Measurements from ENCODE around the gene RAB10.

Gene RAB10

DNA sequence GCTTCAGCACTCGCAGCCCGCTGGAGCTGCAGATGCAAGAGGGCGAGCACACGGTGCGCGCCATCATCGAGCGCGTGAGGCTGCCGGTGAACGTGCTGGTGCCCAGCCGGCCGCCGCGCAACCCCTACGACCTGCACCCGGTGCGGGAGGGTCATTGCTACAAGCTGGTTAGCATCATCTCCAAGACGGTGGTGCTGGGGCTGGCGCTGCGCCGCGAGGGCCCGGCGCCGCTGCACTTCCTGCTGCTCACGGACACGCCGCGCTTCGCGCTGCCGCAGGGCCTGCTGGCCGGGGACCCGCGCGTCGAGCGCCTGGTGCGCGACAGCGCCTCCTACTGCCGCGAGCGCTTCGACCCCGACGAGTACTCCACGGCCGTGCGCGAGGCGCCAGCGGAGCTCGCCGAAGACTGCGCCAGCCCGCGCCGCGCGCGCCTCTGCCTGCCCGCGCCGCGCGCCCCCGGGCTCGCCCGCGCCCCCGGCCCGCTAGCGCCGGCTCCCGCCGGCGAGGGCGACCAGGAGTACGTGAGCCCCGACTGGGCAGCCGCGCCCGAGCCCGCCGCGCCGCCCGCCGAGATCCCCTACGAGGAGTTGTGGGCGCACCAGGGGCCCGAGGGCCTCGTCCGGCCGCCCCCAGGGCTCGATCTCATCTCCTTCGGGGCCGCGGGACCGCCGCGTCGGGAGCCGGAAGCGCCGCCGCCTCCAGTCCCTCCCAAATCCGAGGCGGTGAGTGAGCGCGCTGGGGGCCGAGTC, 150.8 kb downstream of the RAB10 start:
- DNase-seq = peak; percentile 87

DNA sequence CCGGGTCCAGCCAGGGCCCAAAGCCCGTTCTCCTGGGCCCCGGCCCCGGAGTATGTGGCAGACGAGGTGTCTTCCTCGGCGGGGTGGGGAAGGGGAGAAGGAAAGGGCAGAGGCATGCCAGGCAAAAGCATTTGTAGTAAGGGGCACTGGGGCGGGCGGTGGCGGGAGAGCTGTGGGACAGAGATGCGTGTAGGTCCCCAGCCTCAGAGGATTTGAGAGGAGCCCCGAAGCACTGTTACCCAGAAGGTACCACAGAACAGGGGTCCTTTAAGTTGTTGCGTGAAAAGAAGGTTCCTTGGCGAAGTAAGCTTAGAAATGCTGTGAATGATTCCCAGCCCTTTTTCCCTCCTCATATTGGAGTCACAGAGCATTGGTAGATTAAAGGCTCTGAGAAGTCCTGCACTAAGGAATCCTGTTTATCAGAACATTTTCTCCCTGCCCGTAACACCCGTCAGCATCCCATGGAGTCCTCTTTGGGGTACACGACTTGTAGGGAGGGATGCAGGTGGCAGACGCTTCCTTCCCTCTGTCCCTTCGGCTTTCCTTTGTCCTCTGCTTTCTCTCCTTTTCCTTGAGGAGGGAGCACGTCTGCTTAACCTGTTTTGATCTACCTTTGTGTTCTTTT, 151.5 kb downstream of the RAB10 start:
- no peak for DNase-seq

DNA sequence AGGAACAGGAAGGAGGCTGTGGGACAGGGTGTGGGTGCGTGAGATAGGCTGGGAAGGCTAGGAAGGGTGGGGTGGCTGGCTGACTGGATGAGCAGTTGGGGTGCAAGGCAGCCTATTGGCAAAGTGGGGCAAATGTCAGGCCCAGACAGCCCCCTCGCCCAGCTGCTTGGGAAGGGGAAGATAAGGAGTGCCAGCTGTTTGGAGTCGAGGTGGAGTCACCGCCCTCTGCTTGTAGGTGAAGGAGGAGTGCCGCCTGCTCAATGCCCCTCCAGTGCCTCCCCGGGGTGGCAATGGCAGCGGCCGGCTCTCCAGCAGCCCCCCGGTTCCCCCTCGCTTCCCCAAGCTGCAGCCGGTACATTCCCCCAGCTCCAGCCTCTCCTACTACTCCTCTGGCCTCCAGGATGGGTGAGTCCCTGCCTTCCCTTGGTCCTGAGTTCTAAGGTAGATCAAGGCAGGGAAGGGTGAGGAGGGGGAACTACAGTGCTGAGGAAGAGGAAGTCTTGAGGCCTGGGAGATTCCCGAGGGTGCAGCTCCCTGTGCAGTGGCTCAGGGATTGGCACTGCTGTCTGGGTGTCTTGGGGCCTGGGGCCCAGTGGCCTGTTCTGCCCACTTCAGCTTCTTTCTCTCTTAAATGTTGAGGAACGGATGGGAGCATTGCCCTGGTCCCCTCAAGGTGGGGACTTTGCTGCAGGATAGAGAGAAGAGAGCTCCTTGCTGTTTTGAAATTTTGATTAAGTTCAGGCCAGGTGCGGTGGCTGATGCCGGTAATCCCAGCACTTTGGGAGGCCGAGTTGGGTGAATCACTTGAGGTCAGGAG, 152.3 kb downstream of the RAB10 start:
- no peak for DNase-seq

Data from activated CD4-positive, alpha-beta T cell treated with anti-CD3 and anti-CD28 coated beads, Interleukin-2, Interleukin-6, amounts not matched to agents 100 ng/mL and 50 ng/mL, durations not matched to agents 16 hours and 8 hours (primary cell).